Measurements from ENCODE around the gene ATP5F1E. TPM values are rescaled to one million over a fixed set of nuclear protein-coding genes. Genes with fewer than 3 reads are reported as not detected.

Gene ATP5F1E
- total and polyA plus RNA-seq, 2 donors (not counting 3 experiments of a cell fraction or from before 2014, with no cell fraction given): 29.0 to 107 TPM

- Histone ChIP-seq H3K27me3 (ENCODE audit: control insufficient read depth in 2 of 2, insufficient read depth in 2 of 2, low read length in 2 of 2) (peaks cover 10 to 16% of the 10 kb centered on the region in 2 experiments), H4K20me1 (replicated peaks; ENCODE audit: control insufficient read depth, extremely low read depth, insufficient read depth, low read length) (no peaks in the 10 kb centered on the region), H3K79me2 (ENCODE audit: control insufficient read depth, insufficient read depth, low read length) (no peaks in the 10 kb centered on the region), H3K4me1 (ENCODE audit: control insufficient read depth, extremely low read depth, insufficient read depth, low read length) (no peaks in the 10 kb centered on the region), H3K9me3 (replicated peaks; ENCODE audit: control insufficient read depth, insufficient read depth, low read length) (no peaks in the 10 kb centered on the region), H2AFZ (ENCODE audit: low read depth, low read length) (no peak overlapping the region), H3K9me1 (replicated peaks; ENCODE audit: control insufficient read depth, extremely low read depth, insufficient read depth, low read length) (no peaks in the 10 kb centered on the region), H3K4me3 (replicated peaks in 1 of 3; ENCODE audit: insufficient read depth in 1 of 3, low read depth in 1 of 3, low read length in 3 of 3) (no peak overlapping the region), H3K27ac (ENCODE audit: insufficient read depth, low read depth, low read length) (no peak overlapping the region), H3K9ac (replicated peaks; ENCODE audit: extremely low read depth, insufficient read depth, low read length) (no peak overlapping the region), H3K4me2 (ENCODE audit: insufficient read depth, low read length) (no peak overlapping the region), H3K36me3 (ENCODE audit: control insufficient read depth in 2 of 2, extremely low read depth in 1 of 2, insufficient read depth in 2 of 2, low read length in 2 of 2) (no peaks in the 10 kb centered on the region)
- no peak for TF ChIP-seq MAX (IDR thresholded peaks at IDR 0.05; ENCODE audit: insufficient read depth, insufficient read length)
- TF ChIP-seq POLR2A (IDR thresholded peaks at IDR 0.05; ENCODE audit: low read depth, low read length): no peak
- no peak for TF ChIP-seq GATA2 (IDR thresholded peaks at IDR 0.05; ENCODE audit: insufficient read depth, insufficient read length, low read depth, low read length)
- TF ChIP-seq FOS (IDR thresholded peaks at IDR 0.05; ENCODE audit: borderline replicate concordance, insufficient read depth, low read length): no peak
- no peak for TF ChIP-seq EZH2 (IDR thresholded peaks at IDR 0.05; ENCODE audit: borderline replicate concordance, low read depth, low read length, severe bottlenecking)
- no TSS peak for BruUV-seq (replicated peaks)
- dilution Hi-C loops (cut with MboI; ENCODE audit: extremely low pct_ligation_motif_present, low sequenced_read_pairs) (no loop called here), intact Hi-C loops (cut with micrococcal nuclease) (loop anchor here (10.0 kb wide), 3 partner anchors 356 to 596 kb away; no protein-coding TSS in a partner anchor)
- DNase-seq (ENCODE audit: low read depth, low spot score) (peak; percentile 28), FAIRE-seq (peak; percentile 42)
- ChIA-PET POLR2A (no interaction called here), CTCF (interaction anchor here (1.2 kb wide), 1 partner anchor 112 kb away, joined by 3 read pairs; no protein-coding TSS in a partner anchor)
Observed at GRCh38 chr20:59081036-59081435, 48.9 kb upstream of the ATP5F1E start.

- H3K9me3 ChIP-seq (replicated peaks; ENCODE audit: control insufficient read depth, insufficient read depth, low read length): no peaks in the 10 kb centered on the region
- no peak overlapping the region for H3K9ac ChIP-seq (replicated peaks; ENCODE audit: extremely low read depth, insufficient read depth, low read length)
- dilution Hi-C loops (cut with MboI; ENCODE audit: extremely low pct_ligation_motif_present, low sequenced_read_pairs) (no loop called here), intact Hi-C loops (cut with micrococcal nuclease) (no loop called here)
- TF ChIP-seq MYC (IDR thresholded peaks at IDR 0.05; ENCODE audit: low read depth, low read length): no peak
- no peak for TF ChIP-seq JUN (IDR thresholded peaks at IDR 0.05; ENCODE audit: borderline replicate concordance, insufficient read depth, insufficient read length, low read depth)
- no peak for TF ChIP-seq GATA2 (IDR thresholded peaks at IDR 0.05; ENCODE audit: insufficient read depth, insufficient read length, low read depth, low read length)
- no peak for TF ChIP-seq FOS (IDR thresholded peaks at IDR 0.05; ENCODE audit: borderline replicate concordance, insufficient read depth, low read length)
- no peak for TF ChIP-seq MAX (IDR thresholded peaks at IDR 0.05; ENCODE audit: insufficient read depth, insufficient read length)
- no peak for TF ChIP-seq CTCF (IDR thresholded peaks at IDR 0.05; ENCODE audit: extremely low read depth in 1 of 2, insufficient read depth in 1 of 2, low read depth in 1 of 2, low read length in 2 of 2)
- TF ChIP-seq POLR2AphosphoS5 (IDR thresholded peaks at IDR 0.05; ENCODE audit: insufficient read depth, low read depth, low read length): no peak
- TF ChIP-seq EZH2 (IDR thresholded peaks at IDR 0.05; ENCODE audit: borderline replicate concordance, low read depth, low read length, severe bottlenecking): no peak
- no peak for TF ChIP-seq POLR2A (IDR thresholded peaks at IDR 0.05; ENCODE audit: low read depth, low read length)
- ChIA-PET POLR2A (no interaction called here), CTCF (no interaction called here)
- H3K4me1 ChIP-seq (ENCODE audit: control insufficient read depth, extremely low read depth, insufficient read depth, low read length): no peaks in the 10 kb centered on the region
- no peak overlapping the region for H3K4me3 ChIP-seq (replicated peaks in 1 of 3; ENCODE audit: insufficient read depth in 1 of 3, low read depth in 1 of 3, low read length in 3 of 3)
- BruUV-seq (replicated peaks): no TSS peak
- no peak overlapping the region for H3K27ac ChIP-seq (ENCODE audit: insufficient read depth, low read depth, low read length)
- H3K27me3 ChIP-seq (ENCODE audit: control insufficient read depth in 2 of 2, insufficient read depth in 2 of 2, low read length in 2 of 2): peaks cover 10 to 15% of the 10 kb centered on the region in 2 experiments
- H3K9me1 ChIP-seq (replicated peaks; ENCODE audit: control insufficient read depth, extremely low read depth, insufficient read depth, low read length): no peaks in the 10 kb centered on the region
- no peak for FAIRE-seq
- no peak overlapping the region for H3K4me2 ChIP-seq (ENCODE audit: insufficient read depth, low read length)
- no peaks in the 10 kb centered on the region for H4K20me1 ChIP-seq (replicated peaks; ENCODE audit: control insufficient read depth, extremely low read depth, insufficient read depth, low read length)
- no peaks in the 10 kb centered on the region for H3K36me3 ChIP-seq (ENCODE audit: control insufficient read depth in 2 of 2, extremely low read depth in 1 of 2, insufficient read depth in 2 of 2, low read length in 2 of 2)
- no peak for DNase-seq (ENCODE audit: low read depth, low spot score)
- H2AFZ ChIP-seq (ENCODE audit: low read depth, low read length): no peak overlapping the region
- H3K79me2 ChIP-seq (ENCODE audit: control insufficient read depth, insufficient read depth, low read length): no peaks in the 10 kb centered on the region
Observed at GRCh38 chr20:59078231-59078630, 46.1 kb upstream of the ATP5F1E start.

Measured in endothelial cell of umbilical vein (primary cell).